C4-2B (cell line): ENCODE data around the gene ZDHHC7.

ENCODE experiments used
- CTCF ChIP-seq: fragments of 450-650 bp; conservative IDR thresholded peaks from 2 replicates; pipeline ENCODE4 v1.5.1; 2017; ENCODE audit warnings: mild to moderate bottlenecking
- ZFX ChIP-seq: fragments of 450-650 bp; IDR thresholded peaks from 2 replicates; pipeline ENCODE4 v1.6.1; 2017

GRCh38 chr16:85045077-85045476 is 33.7 kb upstream of the ZDHHC7 start:
- no peak for TF ChIP-seq CTCF
- no peak for TF ChIP-seq ZFX
